NCI-H2196 treated with DMSO at 0.1 percent for 48 hours (cell line): ENCODE data around the gene EVC2.

Experiments used
- DNase-seq: peaks from one replicate; lab custom pipeline; 2025; ENCODE audit not compliant: unreplicated experiment; lab: John Stamatoyannopoulos, UW

The EVC2 gene

GRCh38 chr4:5678977-5679376 is 29.4 kb downstream of the EVC2 start:
- DNase-seq = no peak

GRCh38 chr4:5676763-5677162 is 31.6 kb downstream of the EVC2 start:
- DNase-seq = no peak

- DNase-seq = no peak
Observed at GRCh38 chr4:5666741-5667140, 41.6 kb downstream of the EVC2 start.

GRCh38 chr4:5664778-5665177 is 43.6 kb downstream of the EVC2 start:
- no peak for DNase-seq

GRCh38 chr4:5662555-5662954 is 45.8 kb downstream of the EVC2 start:
- no peak for DNase-seq

- no peak for DNase-seq
Observed at GRCh38 chr4:5661237-5661636, 47.1 kb downstream of the EVC2 start.

- no peak for DNase-seq
Observed at GRCh38 chr4:5660185-5660584, 48.2 kb downstream of the EVC2 start.

- DNase-seq = no peak
Observed at GRCh38 chr4:5658974-5659373, 49.4 kb downstream of the EVC2 start.

GRCh38 chr4:5656415-5656814 is 51.9 kb downstream of the EVC2 start:
- DNase-seq = no peak

GRCh38 chr4:5654791-5655190 is 53.6 kb downstream of the EVC2 start:
- no peak for DNase-seq

- no peak for DNase-seq
Observed at GRCh38 chr4:5651089-5651488, 57.3 kb downstream of the EVC2 start.

GRCh38 chr4:5650040-5650439 is 58.3 kb downstream of the EVC2 start:
- no peak for DNase-seq

- no peak for DNase-seq
Observed at GRCh38 chr4:5647351-5647750, 61.0 kb downstream of the EVC2 start.

GRCh38 chr4:5640096-5640495 is 68.3 kb downstream of the EVC2 start:
- no peak for DNase-seq

- DNase-seq = no peak
Observed at GRCh38 chr4:5639556-5639955, 68.8 kb downstream of the EVC2 start.

GRCh38 chr4:5638976-5639375 is 69.4 kb downstream of the EVC2 start:
- DNase-seq = no peak

GRCh38 chr4:5638316-5638715 is 70.0 kb downstream of the EVC2 start:
- DNase-seq = no peak

- DNase-seq = no peak
Observed at GRCh38 chr4:5636766-5637670, 71.3 kb downstream of the EVC2 start.

GRCh38 chr4:5635826-5636195 is 72.5 kb downstream of the EVC2 start:
- DNase-seq = no peak

- no peak for DNase-seq
Observed at GRCh38 chr4:5632571-5632970, 75.8 kb downstream of the EVC2 start.

GRCh38 chr4:5632066-5632440 is 76.3 kb downstream of the EVC2 start:
- no peak for DNase-seq

GRCh38 chr4:5631352-5632065 is 76.8 kb downstream of the EVC2 start:
- DNase-seq = no peak
